Measurements from ENCODE around the gene OR2J1. TPM values are rescaled to one million over a fixed set of nuclear protein-coding genes. Genes with fewer than 3 reads are reported as not detected.

OR2J1 gene
- polyA plus RNA-seq (2013, experiment 1 of 4) = not detected
- not detected for polyA plus RNA-seq (2013, experiment 2 of 4)
- not detected for polyA plus RNA-seq (2013, experiment 3 of 4)
- not detected for polyA plus RNA-seq (2013, experiment 4 of 4)

DNA sequence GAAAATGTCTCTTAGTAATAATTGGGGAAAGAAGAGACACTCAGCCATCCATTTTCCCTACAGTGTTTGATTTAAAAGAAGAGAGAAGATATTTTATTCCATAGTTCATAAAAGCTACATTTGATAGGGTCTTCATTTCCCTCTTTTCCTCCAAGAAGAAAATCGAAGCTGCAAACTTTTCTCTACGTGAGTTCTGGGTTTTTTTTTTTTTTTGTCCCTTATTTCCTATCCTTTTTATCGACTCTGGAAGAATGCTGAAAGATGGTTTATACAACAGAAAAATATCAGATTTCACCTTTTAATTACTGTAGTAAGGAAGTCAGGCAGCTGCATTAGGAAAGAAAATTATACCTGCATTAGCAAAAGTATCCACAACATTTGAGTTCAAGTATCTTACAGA lies at the start of gene OR2J1:
Gene OR2J1 (plus strand): TSS at position 301 of the 400 bp plus-strand sequence. CDS start 1,453 bp downstream, outside the sequence.
- Histone ChIP-seq H3K27me3 (ENCODE audit: control insufficient read depth, insufficient read depth, low read length, poor library complexity, severe bottlenecking) (no peaks in the 10 kb centered on the region), H3K4me1 (ENCODE audit: control insufficient read depth, insufficient read depth, low read length) (no peaks in the 10 kb centered on the region), H3K36me3 (ENCODE audit: control insufficient read depth, insufficient read depth, low read length) (no peaks in the 10 kb centered on the region), H3K9me3 (ENCODE audit: control insufficient read depth, low read length) (no peaks in the 10 kb centered on the region), H3K27ac (ENCODE audit: insufficient read depth, low read depth, low read length, poor library complexity, severe bottlenecking) (no peak within 1 kb of the TSS), H3K4me3 (ENCODE audit: insufficient read depth, low read depth, low read length) (no peak within 1 kb of the TSS)
- 87% methylated on average over 2 of the region's 3 CpGs; no CpG with 5 or more reads in 1 of the 2 experiments for WGBS, 2 experiments

DNA sequence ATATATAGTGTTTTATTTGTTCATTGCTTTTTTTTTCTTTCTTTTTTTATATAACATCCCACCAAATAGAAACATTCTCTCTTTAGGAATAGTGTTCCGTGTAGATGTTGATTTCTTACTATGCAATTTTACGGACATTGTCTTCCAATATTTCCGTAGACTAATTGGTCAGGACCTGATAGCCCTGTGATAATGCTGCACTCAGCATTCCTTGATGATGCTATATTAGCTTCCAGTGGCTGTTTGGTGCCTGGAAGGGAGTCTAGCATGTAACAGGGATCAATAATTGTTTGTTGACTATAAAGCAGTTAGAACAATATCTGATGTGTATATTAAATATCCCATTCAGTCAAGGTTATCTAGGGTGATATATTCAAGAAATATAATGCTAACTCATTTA lies 47.6 kb upstream of the OR2J1 start:
- Histone ChIP-seq H3K9me3 (ENCODE audit: control insufficient read depth, low read length) (no peaks in the 10 kb centered on the region), H3K4me1 (ENCODE audit: control insufficient read depth, insufficient read depth, low read length) (no peaks in the 10 kb centered on the region), H3K4me3 (ENCODE audit: insufficient read depth, low read depth, low read length) (no peak overlapping the region), H3K27me3 (ENCODE audit: control insufficient read depth, insufficient read depth, low read length, poor library complexity, severe bottlenecking) (no peaks in the 10 kb centered on the region), H3K27ac (ENCODE audit: insufficient read depth, low read depth, low read length, poor library complexity, severe bottlenecking) (no peak overlapping the region), H3K36me3 (ENCODE audit: control insufficient read depth, insufficient read depth, low read length) (no peaks in the 10 kb centered on the region)
- whole genome bisulfite sequencing, 2 experiments = 96 to 97% methylated on average over 3 of the region's 3 CpGs

DNA sequence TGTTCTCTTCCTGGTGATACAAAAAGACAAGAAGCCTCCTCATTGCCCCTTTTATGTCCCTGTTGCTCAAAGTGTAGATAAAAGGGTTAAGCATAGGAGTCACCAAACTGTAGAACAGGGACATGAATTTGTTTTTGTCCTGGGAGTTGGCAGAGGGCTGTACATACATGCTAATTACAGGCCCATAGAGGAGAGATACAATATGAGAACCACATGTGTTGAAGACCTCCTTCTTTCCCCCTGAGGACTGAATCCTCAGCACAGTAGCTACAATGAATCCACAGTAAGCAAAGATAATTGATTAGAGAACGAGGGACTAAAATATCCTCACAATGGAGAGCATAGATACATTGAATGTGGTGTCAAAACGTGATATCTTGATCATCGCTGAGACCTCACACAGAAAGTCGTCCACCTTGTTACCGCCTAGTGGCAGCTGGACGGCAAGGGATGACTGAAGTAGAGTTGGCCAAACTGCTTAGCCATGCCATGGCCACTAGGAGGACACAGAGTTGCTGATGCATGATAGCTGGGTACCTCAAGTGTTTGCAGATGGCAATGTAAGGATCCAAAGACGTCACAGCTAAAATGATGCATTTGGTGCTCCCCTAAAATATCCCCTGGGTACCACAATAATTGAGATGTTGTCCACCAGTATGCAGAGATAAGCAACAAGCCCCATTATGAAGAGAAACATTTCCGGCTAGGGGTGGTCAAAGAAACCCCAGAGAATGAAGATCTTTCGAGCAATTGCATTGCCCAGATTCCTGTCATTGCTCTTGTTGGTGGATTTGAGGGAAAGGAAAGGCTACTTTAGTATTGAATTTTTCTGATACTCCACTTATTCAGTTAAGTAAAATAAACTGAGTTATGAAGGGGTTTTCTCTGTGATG lies 27.2 kb upstream of the OR2J1 start:
- Histone ChIP-seq H3K27me3 (ENCODE audit: control insufficient read depth, insufficient read depth, low read length, poor library complexity, severe bottlenecking) (no peaks in the 10 kb centered on the region), H3K4me1 (ENCODE audit: control insufficient read depth, insufficient read depth, low read length) (no peaks in the 10 kb centered on the region), H3K4me3 (ENCODE audit: insufficient read depth, low read depth, low read length) (no peak overlapping the region), H3K27ac (ENCODE audit: insufficient read depth, low read depth, low read length, poor library complexity, severe bottlenecking) (no peak overlapping the region), H3K36me3 (ENCODE audit: control insufficient read depth, insufficient read depth, low read length) (no peaks in the 10 kb centered on the region), H3K9me3 (ENCODE audit: control insufficient read depth, low read length) (no peaks in the 10 kb centered on the region)
- WGBS, 2 experiments = 41 to 42% methylated on average over 9 of the region's 9 CpGs

DNA sequence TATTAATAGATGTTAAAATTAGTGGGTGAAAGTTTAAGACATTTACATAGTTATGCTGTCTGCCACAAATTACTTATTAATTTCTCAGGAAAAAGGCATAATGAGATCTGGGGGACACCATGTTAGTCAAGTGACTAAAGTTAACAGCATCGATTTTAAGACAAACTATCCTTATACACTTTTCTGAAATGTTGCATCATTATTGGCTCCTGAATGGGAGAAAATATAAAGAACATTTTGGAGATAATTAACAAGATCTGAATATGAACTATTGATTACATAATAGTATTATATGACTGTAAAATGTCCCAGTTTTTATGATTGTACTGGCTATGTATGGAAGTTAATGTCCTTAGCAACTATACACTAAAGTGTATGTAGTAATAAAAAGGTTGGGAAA lies 20.1 kb upstream of the OR2J1 start:
- no peaks in the 10 kb centered on the region for H3K36me3 ChIP-seq (ENCODE audit: control insufficient read depth, insufficient read depth, low read length)
- no peaks in the 10 kb centered on the region for H3K9me3 ChIP-seq (ENCODE audit: control insufficient read depth, low read length)
- H3K27me3 ChIP-seq (ENCODE audit: control insufficient read depth, insufficient read depth, low read length, poor library complexity, severe bottlenecking) = no peaks in the 10 kb centered on the region
- H3K27ac ChIP-seq (ENCODE audit: insufficient read depth, low read depth, low read length, poor library complexity, severe bottlenecking) = no peak overlapping the region
- 89% methylated on average over 1 of the region's 1 CpG; no CpG with 5 or more reads in 1 of the 2 experiments for WGBS, 2 experiments
- no peaks in the 10 kb centered on the region for H3K4me1 ChIP-seq (ENCODE audit: control insufficient read depth, insufficient read depth, low read length)
- no peak overlapping the region for H3K4me3 ChIP-seq (ENCODE audit: insufficient read depth, low read depth, low read length)

DNA sequence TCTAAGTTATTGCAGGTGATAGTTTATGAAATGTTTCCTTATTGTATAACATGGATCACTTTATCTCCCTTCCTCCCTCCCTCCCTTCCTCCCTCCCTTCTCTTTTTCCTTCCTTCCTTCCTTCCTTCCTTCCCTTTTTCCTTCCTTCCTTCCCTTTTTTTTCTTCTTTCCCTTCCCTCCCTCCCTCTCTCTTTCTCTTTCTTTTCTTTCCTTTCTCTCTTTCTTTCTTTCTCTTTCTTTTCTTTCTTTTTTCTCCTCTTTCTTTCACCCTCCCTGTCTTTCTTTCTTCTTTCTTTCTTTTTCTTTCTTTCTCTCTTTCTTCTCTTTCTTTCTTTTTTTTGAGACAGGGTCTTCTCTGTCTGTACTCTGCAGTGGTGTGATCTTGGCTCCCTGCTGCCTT lies 18.0 kb upstream of the OR2J1 start:
- Histone ChIP-seq H3K27ac (ENCODE audit: insufficient read depth, low read depth, low read length, poor library complexity, severe bottlenecking) (no peak overlapping the region), H3K27me3 (ENCODE audit: control insufficient read depth, insufficient read depth, low read length, poor library complexity, severe bottlenecking) (no peaks in the 10 kb centered on the region), H3K4me3 (ENCODE audit: insufficient read depth, low read depth, low read length) (no peak overlapping the region), H3K9me3 (ENCODE audit: control insufficient read depth, low read length) (no peaks in the 10 kb centered on the region), H3K36me3 (ENCODE audit: control insufficient read depth, insufficient read depth, low read length) (no peaks in the 10 kb centered on the region), H3K4me1 (ENCODE audit: control insufficient read depth, insufficient read depth, low read length) (no peaks in the 10 kb centered on the region)

DNA sequence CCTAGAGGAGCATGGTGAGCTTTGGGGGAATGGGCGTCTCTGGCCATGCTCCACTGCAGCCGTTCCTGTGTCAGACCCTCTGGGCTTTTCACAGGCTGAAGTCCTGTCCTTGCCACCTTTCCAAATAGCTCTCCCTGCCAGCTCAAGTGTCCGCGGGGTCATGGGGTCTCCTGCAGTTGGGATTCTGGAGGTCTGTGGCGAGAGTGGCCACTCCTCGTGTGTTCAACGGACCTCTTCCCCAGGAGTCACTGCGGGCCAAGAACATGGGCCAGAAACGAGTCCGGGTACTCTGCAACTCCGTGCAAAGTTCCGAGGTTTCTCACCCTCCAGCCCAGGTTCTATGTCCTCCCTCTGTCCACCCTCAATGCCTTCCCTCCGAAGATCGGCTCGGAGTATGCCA lies 16.8 kb upstream of the OR2J1 start:
- H3K4me1 ChIP-seq (ENCODE audit: control insufficient read depth, insufficient read depth, low read length) = no peaks in the 10 kb centered on the region
- no peaks in the 10 kb centered on the region for H3K27me3 ChIP-seq (ENCODE audit: control insufficient read depth, insufficient read depth, low read length, poor library complexity, severe bottlenecking)
- WGBS, 2 experiments = 93 to 95% methylated on average over 15 of the region's 15 CpGs
- no peaks in the 10 kb centered on the region for H3K36me3 ChIP-seq (ENCODE audit: control insufficient read depth, insufficient read depth, low read length)
- H3K27ac ChIP-seq (ENCODE audit: insufficient read depth, low read depth, low read length, poor library complexity, severe bottlenecking) = no peak overlapping the region
- H3K9me3 ChIP-seq (ENCODE audit: control insufficient read depth, low read length) = no peaks in the 10 kb centered on the region
- H3K4me3 ChIP-seq (ENCODE audit: insufficient read depth, low read depth, low read length) = no peak overlapping the region

DNA sequence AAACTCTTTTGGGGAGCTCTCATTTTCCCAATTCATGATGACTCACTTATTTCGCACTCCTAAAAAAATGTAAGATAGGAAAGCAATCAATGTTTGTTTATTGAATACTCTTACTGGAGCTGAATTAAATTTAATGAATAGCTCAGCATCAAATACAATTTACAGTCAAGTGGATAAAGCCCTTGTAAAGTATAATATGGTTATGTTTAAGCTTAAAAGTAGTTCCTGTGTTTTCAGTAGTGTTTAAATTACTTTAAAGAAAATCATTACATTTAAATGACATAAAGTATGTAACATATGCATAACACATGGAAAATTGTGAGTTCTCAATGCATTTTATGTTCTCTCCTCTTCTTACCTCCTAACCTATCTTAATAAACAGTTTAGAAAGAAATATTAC lies 12.1 kb upstream of the OR2J1 start, which contains the start of gene OR2B3:
Gene OR2B3 (minus strand): TSS at position 101 of the 400 bp plus-strand sequence. CDS start 65 bp downstream, at position 36.
- H3K9me3 ChIP-seq (ENCODE audit: control insufficient read depth, low read length) = no peaks in the 10 kb centered on the region
- H3K36me3 ChIP-seq (ENCODE audit: control insufficient read depth, insufficient read depth, low read length) = no peaks in the 10 kb centered on the region
- no peaks in the 10 kb centered on the region for H3K27me3 ChIP-seq (ENCODE audit: control insufficient read depth, insufficient read depth, low read length, poor library complexity, severe bottlenecking)
- no peaks in the 10 kb centered on the region for H3K4me1 ChIP-seq (ENCODE audit: control insufficient read depth, insufficient read depth, low read length)
- WGBS, 2 experiments = 100% methylated on average over 1 of the region's 1 CpG; no CpG with 5 or more reads in 1 of the 2 experiments
- H3K4me3 ChIP-seq (ENCODE audit: insufficient read depth, low read depth, low read length) = no peak within 1 kb of the TSS
- H3K27ac ChIP-seq (ENCODE audit: insufficient read depth, low read depth, low read length, poor library complexity, severe bottlenecking) = no peak within 1 kb of the TSS

DNA sequence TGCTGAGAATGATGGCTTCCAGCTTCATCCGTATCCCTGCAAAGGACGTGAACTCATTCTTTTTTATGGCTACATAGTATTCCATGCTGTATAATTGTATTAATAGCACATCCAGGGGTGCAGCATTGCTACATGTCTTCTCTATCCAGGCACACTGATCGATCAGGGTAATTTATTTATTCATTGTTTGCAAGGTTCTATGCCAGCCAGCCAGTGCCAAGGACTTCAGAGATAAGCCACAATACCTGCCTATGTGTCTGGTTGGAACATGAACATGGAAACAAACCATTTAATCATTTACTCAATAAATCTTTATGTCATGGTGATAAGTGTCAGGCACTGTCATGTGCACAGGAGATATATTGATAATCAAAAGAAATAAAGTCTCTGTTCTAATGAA lies 6.3 kb upstream of the OR2J1 start:
- 85 to 97% methylated on average over 2 to 3 of the region's 3 CpGs for WGBS, 2 experiments
- no peak overlapping the region for H3K4me3 ChIP-seq (ENCODE audit: insufficient read depth, low read depth, low read length)
- no peak overlapping the region for H3K27ac ChIP-seq (ENCODE audit: insufficient read depth, low read depth, low read length, poor library complexity, severe bottlenecking)
- H3K27me3 ChIP-seq (ENCODE audit: control insufficient read depth, insufficient read depth, low read length, poor library complexity, severe bottlenecking) = no peaks in the 10 kb centered on the region
- H3K4me1 ChIP-seq (ENCODE audit: control insufficient read depth, insufficient read depth, low read length) = no peaks in the 10 kb centered on the region
- no peaks in the 10 kb centered on the region for H3K36me3 ChIP-seq (ENCODE audit: control insufficient read depth, insufficient read depth, low read length)
- no peaks in the 10 kb centered on the region for H3K9me3 ChIP-seq (ENCODE audit: control insufficient read depth, low read length)

DNA sequence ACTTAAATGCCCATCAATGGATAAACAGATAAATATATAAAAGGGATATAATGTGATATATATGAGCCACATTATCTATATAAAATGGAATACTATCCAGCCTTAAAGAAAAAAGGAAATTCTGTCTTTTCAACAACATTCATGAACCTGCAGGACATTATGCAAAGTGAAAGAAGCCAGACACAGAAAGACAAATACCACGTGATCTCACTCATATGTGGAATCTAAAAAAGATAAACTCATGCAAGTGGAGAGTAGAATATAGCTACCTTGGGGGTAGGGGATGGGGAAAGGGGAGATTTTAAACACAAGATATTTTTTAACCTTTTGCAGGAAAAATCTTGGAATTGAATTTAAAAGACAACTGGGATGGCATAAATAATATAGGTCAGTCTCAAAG lies 1.5 kb upstream of the OR2J1 start:
- 94 to 100% methylated on average over 1 of the region's 1 CpG for WGBS, 2 experiments
- no peaks in the 10 kb centered on the region for H3K36me3 ChIP-seq (ENCODE audit: control insufficient read depth, insufficient read depth, low read length)
- H3K4me3 ChIP-seq (ENCODE audit: insufficient read depth, low read depth, low read length) = no peak overlapping the region

DNA sequence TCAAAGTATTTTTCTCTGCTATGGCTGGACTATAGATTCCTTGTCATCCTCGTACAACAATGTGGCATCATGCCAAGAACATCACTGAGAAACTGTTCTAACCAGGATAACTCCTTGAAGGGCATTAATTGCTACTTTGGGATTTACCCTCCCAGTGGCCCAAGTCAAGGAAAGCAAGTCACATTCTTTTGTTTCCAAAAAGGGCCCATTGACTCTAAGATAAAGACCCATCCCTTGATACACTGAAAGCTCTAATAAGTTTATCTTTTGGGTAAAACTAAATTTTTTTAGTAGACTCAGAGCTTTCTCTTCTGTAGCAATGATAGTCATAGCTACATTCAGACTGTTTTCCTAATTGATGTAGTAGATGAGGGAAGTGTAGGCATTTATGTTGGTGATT lies 8.5 kb downstream of the OR2J1 start, which contains the start of gene OR2J3:
Gene OR2J3 (plus strand): TSS at position 301 of the 400 bp plus-strand sequence. CDS start 3,833 bp downstream, outside the sequence.
- Histone ChIP-seq H3K36me3 (ENCODE audit: control insufficient read depth, insufficient read depth, low read length) (no peaks in the 10 kb centered on the region), H3K9me3 (ENCODE audit: control insufficient read depth, low read length) (no peaks in the 10 kb centered on the region), H3K27me3 (ENCODE audit: control insufficient read depth, insufficient read depth, low read length, poor library complexity, severe bottlenecking) (no peaks in the 10 kb centered on the region), H3K27ac (ENCODE audit: insufficient read depth, low read depth, low read length, poor library complexity, severe bottlenecking) (no peak within 1 kb of the TSS), H3K4me3 (ENCODE audit: insufficient read depth, low read depth, low read length) (no peak within 1 kb of the TSS), H3K4me1 (ENCODE audit: control insufficient read depth, insufficient read depth, low read length) (no peaks in the 10 kb centered on the region)
- WGBS, 2 experiments = 91 to 96% methylated on average over 1 of the region's 1 CpG

More for the DNA sequence above, 1.5 kb upstream of the OR2J1 start:
- Histone ChIP-seq H3K4me1 (ENCODE audit: control insufficient read depth, insufficient read depth, low read length) (no peaks in the 10 kb centered on the region), H3K27me3 (ENCODE audit: control insufficient read depth, insufficient read depth, low read length, poor library complexity, severe bottlenecking) (no peaks in the 10 kb centered on the region), H3K9me3 (ENCODE audit: control insufficient read depth, low read length) (no peaks in the 10 kb centered on the region), H3K27ac (ENCODE audit: insufficient read depth, low read depth, low read length, poor library complexity, severe bottlenecking) (no peak overlapping the region)

All from ectodermal cell (in vitro differentiated cells).